H9 (cell line): ENCODE measurements around the gene PI4KB. TPM values are rescaled to one million over a fixed set of nuclear protein-coding genes. Genes with fewer than 3 reads are reported as not detected.

Source experiments
- DNase-seq: peaks from one replicate; pipeline ENCODE4 v3.0.0-alpha.2; 2017
- H2AFZ ChIP-seq: one replicate; pipeline ENCODE4 v1.6.1; 2013; ENCODE audit warnings: mild to moderate bottlenecking, low read length, control low read depth, moderate library complexity
- H2AK5ac ChIP-seq: 2 replicates; pipeline ENCODE4 v1.6.1; 2013; ENCODE audit warnings: low read length, control low read depth, mixed read lengths; ENCODE audit not compliant: insufficient read length
- H2BK120ac ChIP-seq: one replicate; pipeline ENCODE4 v1.6.1; 2013; ENCODE audit warnings: low read depth, mild to moderate bottlenecking, low read length, control low read depth, inconsistent platforms; ENCODE audit not compliant: poor library complexity, severe bottlenecking
- H2BK12ac ChIP-seq: 2 replicates; pipeline ENCODE4 v1.6.1; 2013; ENCODE audit warnings: low read length, control low read depth, mixed read lengths, low read depth; ENCODE audit not compliant: insufficient read length
- H2BK15ac ChIP-seq: 2 replicates; pipeline ENCODE4 v1.6.1; 2013; ENCODE audit warnings: low read depth, low read length, control low read depth
- H2BK20ac ChIP-seq: one replicate; pipeline ENCODE4 v1.6.1; 2013; ENCODE audit warnings: low read depth, mild to moderate bottlenecking, low read length, control low read depth, inconsistent platforms; ENCODE audit not compliant: poor library complexity, severe bottlenecking
- H2BK5ac ChIP-seq: 2 replicates; pipeline ENCODE4 v1.6.1; 2013; ENCODE audit warnings: low read length, control low read depth, mixed read lengths; ENCODE audit not compliant: insufficient read length
- H3K14ac ChIP-seq: 2 replicates; pipeline ENCODE4 v1.6.1; 2013; ENCODE audit warnings: low read length, control low read depth; ENCODE audit not compliant: insufficient read depth
- H3K18ac ChIP-seq: 2 replicates; pipeline ENCODE4 v1.6.1; 2013; ENCODE audit warnings: low read depth, mild to moderate bottlenecking, mixed read lengths, low read length, control low read depth; ENCODE audit not compliant: insufficient read length
- H3K23ac ChIP-seq: 2 replicates; pipeline ENCODE4 v1.6.1; 2013; ENCODE audit warnings: low read length, control low read depth, mixed read lengths, low read depth; ENCODE audit not compliant: insufficient read length
- H3K23me2 ChIP-seq: 2 replicates; pipeline ENCODE4 v1.6.1; 2013; ENCODE audit warnings: low read depth, mild to moderate bottlenecking, mixed read lengths, low read length, control low read depth; ENCODE audit not compliant: insufficient read length, poor library complexity, severe bottlenecking
- H3K27ac ChIP-seq: 2 replicates; pipeline ENCODE4 v1.5.1; 2013; ENCODE audit warnings: low read length, control low read depth, mixed read lengths, low read depth; ENCODE audit not compliant: insufficient read length
- H3K27me3 ChIP-seq: 2 replicates; pipeline ENCODE4 v1.6.1; 2013; ENCODE audit warnings: low read length, control low read depth, inconsistent platforms; ENCODE audit not compliant: insufficient read depth
- H3K4ac ChIP-seq: 2 replicates; pipeline ENCODE4 v1.6.1; 2013; ENCODE audit warnings: low read depth, mild to moderate bottlenecking, control low read depth, inconsistent platforms, low read length, moderate library complexity
- H3K4me1 ChIP-seq: 2 replicates; pipeline ENCODE4 v1.6.1; 2013; ENCODE audit warnings: low read length, control low read depth, inconsistent platforms; ENCODE audit not compliant: insufficient read depth
- H3K4me2 ChIP-seq: 2 replicates; pipeline ENCODE4 v1.6.1; 2013; ENCODE audit warnings: low read length, control low read depth, mixed read lengths; ENCODE audit not compliant: insufficient read length, insufficient read depth
- H3K56ac ChIP-seq: 2 replicates; pipeline ENCODE4 v1.6.1; 2013; ENCODE audit warnings: low read depth, mild to moderate bottlenecking, mixed read lengths, low read length, control low read depth; ENCODE audit not compliant: insufficient read length
- H3K79me1 ChIP-seq: 2 replicates; pipeline ENCODE4 v1.6.1; 2013; ENCODE audit warnings: low read depth, mild to moderate bottlenecking, moderate library complexity, low read length, control low read depth, inconsistent platforms; ENCODE audit not compliant: insufficient read depth, poor library complexity, severe bottlenecking
- H3K79me2 ChIP-seq: 2 replicates; pipeline ENCODE4 v1.6.1; 2013; ENCODE audit warnings: low read length, control low read depth, inconsistent platforms; ENCODE audit not compliant: insufficient read depth
- H3K9ac ChIP-seq: 2 replicates; pipeline ENCODE4 v1.6.1; 2013; ENCODE audit warnings: low read length, control low read depth, mixed read lengths; ENCODE audit not compliant: insufficient read length; ENCODE audit errors: extremely low read depth
- H3K9me3 ChIP-seq: one replicate; pipeline ENCODE4 v1.6.1; 2013; ENCODE audit warnings: low read depth, low read length, inconsistent platforms; ENCODE audit not compliant: control insufficient read depth
- H3T11ph ChIP-seq: one replicate; pipeline ENCODE4 v1.6.1; 2013; ENCODE audit warnings: mild to moderate bottlenecking, low read length, control low read depth, inconsistent platforms
- H4K20me1 ChIP-seq: one replicate; pipeline ENCODE4 v1.6.1; 2013; ENCODE audit not compliant: control insufficient read depth, insufficient read length, insufficient read depth
- H4K5ac ChIP-seq: 2 replicates; pipeline ENCODE4 v1.6.1; 2013; ENCODE audit warnings: low read depth, mild to moderate bottlenecking, mixed read lengths, low read length, control low read depth; ENCODE audit not compliant: insufficient read length
- H4K8ac ChIP-seq: replicated peaks from 2 replicates; pipeline ENCODE4 v1.6.1; 2013; ENCODE audit warnings: low read length, control low read depth, mixed read lengths, low read depth; ENCODE audit not compliant: insufficient read length
- H4K91ac ChIP-seq: 2 replicates; pipeline ENCODE4 v1.6.1; 2013; ENCODE audit warnings: low read depth, mild to moderate bottlenecking, moderate library complexity, mixed read lengths, low read length, control low read depth; ENCODE audit not compliant: insufficient read length
- H3K27ac Mint-ChIP-seq, 3 experiments: 2 replicates in 2 of 3; 3 replicates in 1 of 3; pipeline ENCODE4 v1.8.0; 2020 to 2021; ENCODE audit warnings: mixed read lengths in 3 of 3, mild to moderate bottlenecking in 1 of 3, moderate library complexity in 1 of 3
- H3K27me3 Mint-ChIP-seq: 2 replicates; pipeline ENCODE4 v1.8.0; 2021; ENCODE audit warnings: low read depth, mild to moderate bottlenecking, moderate library complexity, mixed read lengths
- H3K36me3 Mint-ChIP-seq, 3 experiments: 2 replicates in 2 of 3; 3 replicates in 1 of 3; pipeline ENCODE4 v1.8.0; 2020 to 2021; ENCODE audit warnings: low read depth in 3 of 3, mixed read lengths in 3 of 3; ENCODE audit not compliant: insufficient read depth in 1 of 3
- H3K4me1 Mint-ChIP-seq, 2 experiments: 2 replicates each; pipeline ENCODE4 v1.8.0; 2020; ENCODE audit warnings: mixed read lengths in 2 of 2
- H3K4me3 Mint-ChIP-seq, 2 experiments: 2 replicates in 1 of 2; 3 replicates in 1 of 2; pipeline ENCODE4 v1.8.0; 2020 to 2021; ENCODE audit warnings: mild to moderate bottlenecking in 2 of 2, mixed read lengths in 2 of 2, moderate library complexity in 1 of 2
- H3K9me3 Mint-ChIP-seq, 2 experiments: 2 replicates in 1 of 2; 3 replicates in 1 of 2; pipeline ENCODE4 v1.8.0; 2020; ENCODE audit warnings: mild to moderate bottlenecking in 2 of 2, mixed read lengths in 2 of 2, moderate library complexity in 1 of 2
- CTCF ChIP-seq: fragments of 200-600 bp; sonication (generic); conservative IDR thresholded peaks from 3 replicates; pipeline ENCODE4 v1.8.0; 2021; ENCODE audit warnings: antibody characterized with exemption, mild to moderate bottlenecking
- WGBS: extraction: QIAGEN DNeasy Blood & Tissue Kit; methylation state at CpG from one replicate; pipeline ENCODE4 v1.1.7; 2013; ENCODE audit warnings: missing lambda C conversion rate, low lambda C conversion rate, mixed read lengths; ENCODE audit not compliant: insufficient read length; ENCODE audit errors: extremely low coverage; 5-methylcytosine and 5-hydroxymethylcytosine counted together
- total RNA-seq: library from RNA; stranded (reverse); gene quantifications from 2 replicates; pipeline ENCODE4 v1.2.1, GENCODE V29; 2021

PI4KB gene
- total RNA-seq, 1 experiment from 2014 or later: 39.1 TPM

DNA sequence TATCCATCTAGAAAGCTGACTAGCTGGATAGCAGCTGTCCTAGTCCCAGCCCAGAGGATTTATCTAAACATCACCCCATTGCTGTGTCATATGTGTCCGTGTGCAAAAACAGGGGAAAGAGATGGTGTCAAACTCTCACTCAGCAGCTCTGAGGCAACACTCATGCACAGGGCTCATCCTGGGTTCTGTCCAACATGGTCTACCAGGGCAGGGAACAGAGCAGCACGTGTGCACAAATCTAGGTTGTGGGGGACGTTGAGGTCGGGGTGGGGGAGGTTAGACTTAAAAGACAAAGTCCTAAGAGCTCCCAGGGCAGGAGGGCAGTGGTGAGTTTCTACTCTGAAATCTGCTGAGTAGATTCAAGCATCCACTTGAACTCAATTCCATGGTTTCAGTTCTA, 16.2 kb downstream of the PI4KB start:
- TF ChIP-seq CTCF: no peak
- WGBS: no CpG with 5 or more reads among the region's 4 CpGs
- no peak overlapping the region for H3K56ac ChIP-seq
- H3K23me2 ChIP-seq: no peaks in the 10 kb centered on the region
- no peak overlapping the region for H4K8ac ChIP-seq
- H3K9ac ChIP-seq: no peak overlapping the region
- no peak overlapping the region for H2BK20ac ChIP-seq
- no peak for DNase-seq
- Mint-ChIP-seq H3K4me1 (peaks cover 10 to 11% of the 10 kb centered on the region in 2 experiments), H3K36me3 (peaks cover 13 to 69% (median 37%) of the 10 kb centered on the region in 3 experiments; a peak in 6 of 7 replicates), H3K9me3 (no peaks in the 10 kb centered on the region), H3K27ac (peak overlapping the region in 1 of 3 experiments; percentile 51; a peak in 1 of 7 replicates), H3K4me3 (no peak overlapping the region), H3K27me3 (no peaks in the 10 kb centered on the region)
- H2BK12ac ChIP-seq: no peak overlapping the region
- H3K9me3 ChIP-seq: no peaks in the 10 kb centered on the region
- H3K23ac ChIP-seq: no peak overlapping the region
- H3K79me1 ChIP-seq: no peaks in the 10 kb centered on the region
- no peak overlapping the region for H3K4ac ChIP-seq
- H3T11ph ChIP-seq: no peak overlapping the region
- no peak overlapping the region for H3K27ac ChIP-seq
- H3K14ac ChIP-seq: no peak overlapping the region
- no peak overlapping the region for H2BK120ac ChIP-seq
- H3K4me2 ChIP-seq: no peak overlapping the region
- no peak overlapping the region for H2BK5ac ChIP-seq
- H4K5ac ChIP-seq: no peak overlapping the region
- no peak overlapping the region for H2AK5ac ChIP-seq
- H4K20me1 ChIP-seq: peaks cover 2% of the 10 kb centered on the region
- 0 out of 2 replicates have a peak, but pooled peaks cover 5% of the 10 kb centered on the region for H3K4me1 ChIP-seq
- no peak overlapping the region for H3K18ac ChIP-seq
- H2BK15ac ChIP-seq: no peak overlapping the region
- no peak overlapping the region for H4K91ac ChIP-seq
- no peaks in the 10 kb centered on the region for H3K79me2 ChIP-seq
- no peaks in the 10 kb centered on the region for H3K27me3 ChIP-seq
- H2AFZ ChIP-seq: no peak overlapping the region
